Endothelial cell of umbilical vein (primary cell): ENCODE results near the gene LEUTX. TPM values are rescaled to one million over a fixed set of nuclear protein-coding genes. Genes with fewer than 3 reads are reported as not detected.

Experiments used
- BruUV-seq: library from RNA; stranded (reverse); fragments of 400-500 nt; replicated peaks from 2 replicates; lab custom pipeline; 2021; lab: Mats Ljungman, UMichigan
- CTCF ChIA-PET: fragments of 300-600, 350-600 bp; sonication (Branson Sonifier 250); formaldehyde crosslinking; loops from one replicate; lab custom pipeline; 2021; ENCODE audit warnings: antibody characterized with exemption, inconsistent platforms; lab: Charles Lee
- POLR2A ChIA-PET: fragments of 300-600, 350-600 bp; sonication (Branson Sonifier 250); formaldehyde crosslinking; loops from one replicate; lab custom pipeline; 2021; ENCODE audit warnings: antibody characterized with exemption, inconsistent platforms; lab: Charles Lee
- DNase-seq: peaks from one replicate; pipeline ENCODE4 v3.0.0-alpha.2; 2011; ENCODE audit warnings: low read depth, low spot score
- FAIRE-seq: peaks from 2 replicates; lab custom pipeline; 2011; peaks lifted over from hg19 to GRCh38; lab: Jason Lieb, UNC
- H2AFZ ChIP-seq: 2 replicates; pipeline ENCODE4 v1.6.0; 2012; ENCODE audit warnings: low read depth, low read length, control low read depth, inconsistent platforms
- H3K27ac ChIP-seq: 2 replicates; pipeline ENCODE4 v1.5.1; 2011; ENCODE audit warnings: low read depth, mild to moderate bottlenecking, control low read depth, low read length, moderate library complexity; ENCODE audit not compliant: insufficient read depth
- H3K27me3 ChIP-seq, 2 experiments: 2 replicates each; pipeline versions ENCODE4 v1.6.0 to v1.6.1; 2011; ENCODE audit warnings: low read length in 2 of 2, mixed read lengths in 1 of 2; ENCODE audit not compliant: control insufficient read depth in 2 of 2, insufficient read depth in 2 of 2
- H3K36me3 ChIP-seq, 2 experiments: 2 replicates in 1 of 2; 3 replicates in 1 of 2; pipeline ENCODE4 v1.5.1; 2011; ENCODE audit warnings: low read length in 2 of 2, mild to moderate bottlenecking in 1 of 2, moderate library complexity in 1 of 2; ENCODE audit not compliant: control insufficient read depth in 2 of 2, insufficient read depth in 2 of 2; ENCODE audit errors: extremely low read depth in 1 of 2
- H3K4me1 ChIP-seq: 3 replicates; pipeline ENCODE4 v1.5.1; 2011; ENCODE audit warnings: mild to moderate bottlenecking, low read length; ENCODE audit not compliant: control insufficient read depth, insufficient read depth; ENCODE audit errors: extremely low read depth
- H3K4me2 ChIP-seq: 2 replicates; pipeline ENCODE4 v1.6.1; 2011; ENCODE audit warnings: low read length, control low read depth, mixed read lengths; ENCODE audit not compliant: insufficient read depth
- H3K4me3 ChIP-seq, 3 experiments: fragments of 200-600 bp in 1 of 3; sonication (generic), shearing (Covaris generic) in 1 of 3; replicated peaks in 1 of 3; 2 replicates each; pipeline ENCODE4 v1.5.1; 2011 to 2016; ENCODE audit warnings: control low read depth in 3 of 3, low read length in 3 of 3, mild to moderate bottlenecking in 2 of 3, inconsistent platforms in 1 of 3, low read depth in 1 of 3, moderate library complexity in 1 of 3; ENCODE audit not compliant: insufficient read depth in 1 of 3
- H3K79me2 ChIP-seq: 2 replicates; pipeline ENCODE4 v1.6.0; 2012; ENCODE audit warnings: low read length, inconsistent platforms; ENCODE audit not compliant: control insufficient read depth, insufficient read depth
- H3K9ac ChIP-seq: replicated peaks from 2 replicates; pipeline ENCODE3; 2011; ENCODE audit warnings: low read length, control low read depth; ENCODE audit not compliant: insufficient read depth; ENCODE audit errors: extremely low read depth
- H3K9me1 ChIP-seq: replicated peaks from 3 replicates; pipeline ENCODE4 v1.6.0; 2011; ENCODE audit warnings: mild to moderate bottlenecking, low read length; ENCODE audit not compliant: control insufficient read depth, insufficient read depth; ENCODE audit errors: extremely low read depth
- H3K9me3 ChIP-seq: replicated peaks from 2 replicates; pipeline ENCODE4 v1.5.1; 2012; ENCODE audit warnings: low read length, inconsistent platforms; ENCODE audit not compliant: control insufficient read depth, insufficient read depth
- H4K20me1 ChIP-seq: replicated peaks from 2 replicates; pipeline ENCODE3; 2011; ENCODE audit warnings: mild to moderate bottlenecking, low read length; ENCODE audit not compliant: control insufficient read depth, insufficient read depth; ENCODE audit errors: extremely low read depth
- EZH2 ChIP-seq: IDR thresholded peaks from 2 replicates; pipeline ENCODE4 v1.6.1; 2012; ENCODE audit warnings: borderline replicate concordance, low read depth, mild to moderate bottlenecking, moderate library complexity, low read length, inconsistent platforms; ENCODE audit not compliant: severe bottlenecking
- FOS ChIP-seq: IDR thresholded peaks from 2 replicates; pipeline ENCODE4 v1.6.1; 2011; ENCODE audit warnings: mild to moderate bottlenecking, low read length, moderate library complexity, borderline replicate concordance; ENCODE audit not compliant: insufficient read depth
- GATA2 ChIP-seq: IDR thresholded peaks from 2 replicates; pipeline ENCODE4 v1.7.0; 2011; ENCODE audit warnings: low read depth, mild to moderate bottlenecking, moderate library complexity, mixed read lengths, low read length; ENCODE audit not compliant: insufficient read length, insufficient read depth
- JUN ChIP-seq: IDR thresholded peaks from 2 replicates; pipeline ENCODE4 v1.6.1; 2011; ENCODE audit warnings: borderline replicate concordance, low read depth; ENCODE audit not compliant: insufficient read length, insufficient read depth
- MYC ChIP-seq: IDR thresholded peaks from one replicate; pipeline ENCODE4 v1.6.1; 2011; ENCODE audit warnings: mild to moderate bottlenecking, low read depth, low read length
- POLR2A ChIP-seq: IDR thresholded peaks from 2 replicates; pipeline ENCODE4 v1.6.1; 2012; ENCODE audit warnings: low read depth, mild to moderate bottlenecking, control low read depth, low read length
- dilution Hi-C: fragments of 300-500 bp; cut with MboI; formaldehyde crosslinking; loops from one replicate; pipeline ENCODE4 v1.15.0; 2019; ENCODE audit warnings: low sequenced_read_pairs; ENCODE audit not compliant: extremely low pct_ligation_motif_present
- intact Hi-C: fragments of 100-400 bp; cut with micrococcal nuclease; formaldehyde crosslinking; loops from one replicate; pipeline ENCODE4 v1.10.0; 2022
- polyA plus RNA-seq, 4 experiments: library from polyadenylated mRNA; depleted of rRNA in 3 of 4; stranded (reverse) in 3 of 4; unstranded in 1 of 4; fragments of >200 nt; gene quantifications; 2 replicates each; pipeline versions ENCODE4 v1.2.1 to v1.2.3, GENCODE V29; 2011 to 2012; ENCODE audit warnings: missing spikeins in 1 of 4
- total RNA-seq: library from RNA; stranded (reverse); gene quantifications from 2 replicates; pipeline ENCODE4 v1.2.3, GENCODE V29; 2021
- TF ChIP-seq, protein P1 (sequence below), 2 donors: IDR thresholded peaks; 1 replicate in 1 of 2; 2 replicates in 1 of 2; pipeline ENCODE4 v1.5.1; 2011; ENCODE audit warnings: low read length in 2 of 2, mild to moderate bottlenecking in 2 of 2, moderate library complexity in 2 of 2, control low read depth in 1 of 2, inconsistent platforms in 1 of 2, low read depth in 1 of 2; ENCODE audit not compliant: insufficient read depth in 1 of 2; ENCODE audit errors: extremely low read depth in 1 of 2
- TF ChIP-seq, protein P2 (sequence below): IDR thresholded peaks from 2 replicates; pipeline ENCODE4 v1.6.1; 2011; ENCODE audit not compliant: insufficient read depth, insufficient read length

LEUTX gene
- total and polyA plus RNA-seq, 2 donors (not counting 3 experiments of a cell fraction or from before 2014, with no cell fraction given): not detected

DNA sequence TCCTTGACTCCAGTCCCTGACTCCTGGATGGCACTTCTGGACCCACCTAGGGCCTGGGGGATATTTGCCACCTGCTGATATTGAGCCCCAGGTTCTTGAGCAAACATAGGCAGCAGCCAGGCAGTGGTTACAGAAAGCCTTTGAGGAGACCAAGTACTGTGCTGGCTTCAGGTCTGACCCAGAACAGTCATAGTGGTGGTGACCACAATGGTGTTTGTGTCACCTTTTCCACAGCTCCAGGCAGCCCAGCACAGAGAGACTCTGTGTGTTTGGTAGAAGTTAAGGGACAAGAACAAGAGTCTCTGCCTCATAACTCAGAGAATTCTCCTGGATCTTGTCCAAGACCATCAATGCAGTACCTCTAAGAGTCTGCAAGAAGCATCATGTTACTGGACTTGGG, 26.3 kb upstream of the LEUTX start:
- H3K4me3 ChIP-seq: no peak overlapping the region
- no peak overlapping the region for H3K27ac ChIP-seq
- no peaks in the 10 kb centered on the region for H3K79me2 ChIP-seq
- H4K20me1 ChIP-seq: no peaks in the 10 kb centered on the region
- intact Hi-C loops (no loop called here), dilution Hi-C loops (no loop called here)
- no peak overlapping the region for H2AFZ ChIP-seq
- ChIA-PET POLR2A (no interaction called here), CTCF (no interaction called here)
- no peak for FAIRE-seq
- H3K9me1 ChIP-seq: no peaks in the 10 kb centered on the region
- H3K4me1 ChIP-seq: no peaks in the 10 kb centered on the region
- no peak for DNase-seq
- TF ChIP-seq POLR2A (no peak), GATA2 (no peak), JUN (no peak), EZH2 (no peak), FOS (no peak), MYC (no peak)
- TF ChIP-seq, protein P1, sequence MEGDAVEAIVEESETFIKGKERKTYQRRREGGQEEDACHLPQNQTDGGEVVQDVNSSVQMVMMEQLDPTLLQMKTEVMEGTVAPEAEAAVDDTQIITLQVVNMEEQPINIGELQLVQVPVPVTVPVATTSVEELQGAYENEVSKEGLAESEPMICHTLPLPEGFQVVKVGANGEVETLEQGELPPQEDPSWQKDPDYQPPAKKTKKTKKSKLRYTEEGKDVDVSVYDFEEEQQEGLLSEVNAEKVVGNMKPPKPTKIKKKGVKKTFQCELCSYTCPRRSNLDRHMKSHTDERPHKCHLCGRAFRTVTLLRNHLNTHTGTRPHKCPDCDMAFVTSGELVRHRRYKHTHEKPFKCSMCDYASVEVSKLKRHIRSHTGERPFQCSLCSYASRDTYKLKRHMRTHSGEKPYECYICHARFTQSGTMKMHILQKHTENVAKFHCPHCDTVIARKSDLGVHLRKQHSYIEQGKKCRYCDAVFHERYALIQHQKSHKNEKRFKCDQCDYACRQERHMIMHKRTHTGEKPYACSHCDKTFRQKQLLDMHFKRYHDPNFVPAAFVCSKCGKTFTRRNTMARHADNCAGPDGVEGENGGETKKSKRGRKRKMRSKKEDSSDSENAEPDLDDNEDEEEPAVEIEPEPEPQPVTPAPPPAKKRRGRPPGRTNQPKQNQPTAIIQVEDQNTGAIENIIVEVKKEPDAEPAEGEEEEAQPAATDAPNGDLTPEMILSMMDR (IDR thresholded peaks at IDR 0.05; ENCODE audit: extremely low read depth in 1 of 2, insufficient read depth in 1 of 2, low read depth in 1 of 2, low read length in 2 of 2): no peak
- TF ChIP-seq, protein P2, sequence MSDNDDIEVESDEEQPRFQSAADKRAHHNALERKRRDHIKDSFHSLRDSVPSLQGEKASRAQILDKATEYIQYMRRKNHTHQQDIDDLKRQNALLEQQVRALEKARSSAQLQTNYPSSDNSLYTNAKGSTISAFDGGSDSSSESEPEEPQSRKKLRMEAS: no peak
- H3K27me3 ChIP-seq: peaks cover 2 to 6% of the 10 kb centered on the region in 2 experiments
- no peaks in the 10 kb centered on the region for H3K36me3 ChIP-seq
- H3K9ac ChIP-seq: no peak overlapping the region
- H3K4me2 ChIP-seq: no peak overlapping the region
- no peaks in the 10 kb centered on the region for H3K9me3 ChIP-seq
- BruUV-seq: no TSS peak
